HG03039 (cell line): ENCODE data around the gene TLR4.

ENCODE experiments used
- ATAC-seq: cut with Tn5 transposase; IDR thresholded peaks from one replicate; pipeline ENCODE4 v1.9.1; 2021; ENCODE audit warnings: mild to moderate bottlenecking, moderate library complexity; ENCODE audit not compliant: unreplicated experiment

The TLR4 gene

DNA sequence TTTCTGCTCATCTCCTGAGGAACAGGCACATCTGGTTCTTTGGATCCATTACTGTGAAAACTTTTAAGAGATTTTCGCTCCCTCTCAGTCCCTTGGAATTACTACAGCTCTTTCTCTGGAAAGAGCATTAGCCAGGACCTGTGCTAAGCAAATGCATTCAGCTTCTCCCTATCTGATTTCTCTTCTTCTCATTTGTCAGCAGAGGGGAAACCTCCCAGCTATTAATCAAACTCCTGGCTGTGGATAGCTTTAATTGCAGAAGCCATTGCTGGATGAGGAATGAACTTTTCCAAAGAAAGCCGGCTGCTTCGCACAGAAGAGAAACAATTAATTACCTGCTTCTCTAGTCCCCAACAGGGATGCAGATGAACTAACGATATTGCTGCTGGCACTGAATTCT, 37.9 kb downstream of the TLR4 start:
- ATAC-seq = no peak

- no peak for ATAC-seq
Observed at GRCh38 chr9:117744369-117744768, 40.2 kb downstream of the TLR4 start.

DNA sequence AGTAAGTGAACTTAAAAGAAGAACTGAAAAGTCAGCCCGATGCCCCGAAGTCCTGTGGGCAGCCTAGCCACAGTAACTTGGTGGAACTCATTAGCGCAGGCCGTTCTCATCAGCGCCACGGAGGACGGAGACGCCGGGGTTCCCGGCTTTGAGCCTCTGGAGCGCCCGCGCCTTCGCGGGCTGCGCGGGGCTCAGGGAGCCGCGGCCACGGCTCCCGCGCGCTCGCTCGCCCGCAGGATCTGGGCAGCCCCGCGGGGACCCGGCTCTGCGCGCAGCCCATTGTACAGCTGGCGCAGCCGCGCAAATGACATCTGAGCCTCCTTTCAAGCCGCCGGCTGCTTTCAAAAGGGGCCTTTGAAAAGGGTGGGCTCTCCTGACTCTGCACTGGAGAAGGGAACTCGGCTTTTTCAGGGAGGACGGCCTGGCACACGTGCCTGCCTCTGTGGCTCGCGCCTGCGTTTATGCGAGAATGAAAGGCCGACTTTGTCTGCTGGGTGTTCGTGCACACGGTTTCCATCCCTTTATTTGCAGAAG, 40.7 kb downstream of the TLR4 start:
- no peak for ATAC-seq

DNA sequence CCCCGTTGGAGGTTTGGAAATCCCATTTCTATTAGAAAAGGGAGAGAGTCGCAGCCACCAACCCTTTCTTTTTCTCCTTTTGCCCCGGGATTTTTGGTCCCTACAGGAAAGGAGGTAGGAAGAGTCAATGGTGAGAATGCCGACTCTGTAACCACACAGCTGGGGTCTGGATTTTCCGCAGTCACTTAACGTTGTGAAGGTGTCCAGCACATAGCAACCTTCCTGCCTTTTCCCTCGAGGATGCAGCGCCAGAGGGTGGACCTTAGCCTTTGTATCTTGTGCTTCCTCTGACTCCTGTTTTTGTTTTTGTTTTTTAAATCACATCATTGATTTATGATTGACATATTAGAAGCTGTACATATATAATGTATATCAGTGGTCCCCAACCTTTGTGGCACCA, 41.4 kb downstream of the TLR4 start:
- no peak for ATAC-seq

DNA sequence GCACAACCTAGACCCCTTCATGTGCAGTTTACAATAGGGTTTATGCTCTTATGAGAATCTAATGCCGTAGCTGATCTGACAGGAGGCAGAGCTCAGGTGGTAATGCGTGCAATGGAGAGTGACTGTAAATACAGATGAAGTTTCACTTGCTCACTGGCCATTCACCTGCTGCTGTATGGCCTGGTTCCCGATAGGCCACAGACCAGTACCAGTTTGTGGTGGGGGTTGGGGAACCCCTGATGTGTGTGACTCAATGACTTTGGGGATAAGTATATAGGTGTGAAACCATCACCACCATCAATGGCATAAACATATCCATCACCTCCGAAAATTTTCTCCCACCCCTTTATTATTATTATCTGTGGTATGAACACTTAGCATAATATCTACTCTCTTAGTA, 42.1 kb downstream of the TLR4 start:
- no peak for ATAC-seq

GRCh38 chr9:117747386-117747970, 43.3 kb downstream of the TLR4 start:
- ATAC-seq = no peak

DNA sequence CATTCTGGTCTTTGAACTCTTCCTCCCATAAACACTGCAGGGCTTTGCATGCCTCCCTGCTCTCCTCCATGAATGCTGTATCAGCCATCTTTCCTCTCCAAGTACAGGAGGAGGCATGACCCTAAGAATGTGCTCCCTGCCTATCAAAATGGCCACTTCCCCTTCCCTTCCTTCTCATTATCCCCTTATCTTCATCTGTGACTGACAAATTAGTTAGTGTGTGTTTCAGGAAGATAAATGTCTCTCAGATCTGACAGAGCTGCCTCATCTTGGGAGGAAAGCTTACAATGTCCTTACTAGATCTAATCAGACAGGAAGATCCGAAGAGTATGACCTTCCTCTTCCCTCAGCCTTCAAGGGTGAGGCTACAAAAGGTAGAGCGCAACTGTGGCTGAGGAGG, 46.2 kb downstream of the TLR4 start:
- no peak for ATAC-seq

DNA sequence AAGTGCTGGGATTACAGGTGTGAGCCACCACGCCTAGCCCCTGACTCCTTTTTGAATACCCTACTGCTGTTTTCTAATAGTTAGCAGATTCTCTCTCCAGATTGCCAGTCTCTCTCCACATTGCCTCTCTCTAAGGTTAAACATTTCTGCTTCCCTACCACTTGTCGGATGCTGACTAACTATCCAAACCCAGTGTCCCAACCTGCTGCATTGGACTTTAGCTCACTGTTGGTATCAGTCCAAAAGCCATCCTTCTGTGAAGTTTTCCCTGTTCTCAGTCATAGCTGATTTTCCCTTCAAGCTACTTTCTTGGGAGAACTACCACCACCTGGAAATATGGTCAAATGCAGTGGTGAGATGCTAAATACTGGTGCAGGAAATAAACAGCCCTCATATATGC, 48.7 kb downstream of the TLR4 start:
- ATAC-seq = no peak

DNA sequence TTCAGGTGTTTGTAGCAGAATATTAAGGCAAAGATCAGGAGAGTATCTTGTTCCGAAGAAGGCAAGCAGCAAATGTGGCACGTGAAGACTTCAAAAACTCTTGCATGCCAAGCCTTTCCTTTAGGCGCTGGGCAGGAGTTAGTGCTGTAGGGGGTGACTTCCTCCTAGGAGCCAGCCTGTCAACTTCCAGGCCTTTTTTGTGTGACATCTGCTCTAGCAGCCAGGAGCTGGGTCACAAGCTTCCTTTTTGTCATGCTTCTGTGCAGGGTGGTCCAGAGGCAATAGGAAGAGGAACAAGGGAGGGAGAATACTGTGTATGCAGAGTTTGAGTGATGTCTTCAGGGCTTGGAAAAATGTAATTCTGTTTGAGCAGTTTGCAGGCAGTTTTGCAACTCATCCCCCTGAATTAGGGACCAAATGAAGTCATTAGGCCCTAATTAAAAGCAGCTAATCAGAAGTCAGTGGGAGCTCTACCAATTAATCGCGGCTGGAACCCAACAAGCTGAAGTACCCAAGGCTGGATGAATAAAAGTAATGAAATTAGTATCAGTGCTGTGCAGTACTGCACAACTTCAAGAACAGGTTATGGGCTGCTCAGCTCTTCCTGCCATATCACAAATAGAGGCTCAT, 53.5 kb downstream of the TLR4 start:
- no peak for ATAC-seq

DNA sequence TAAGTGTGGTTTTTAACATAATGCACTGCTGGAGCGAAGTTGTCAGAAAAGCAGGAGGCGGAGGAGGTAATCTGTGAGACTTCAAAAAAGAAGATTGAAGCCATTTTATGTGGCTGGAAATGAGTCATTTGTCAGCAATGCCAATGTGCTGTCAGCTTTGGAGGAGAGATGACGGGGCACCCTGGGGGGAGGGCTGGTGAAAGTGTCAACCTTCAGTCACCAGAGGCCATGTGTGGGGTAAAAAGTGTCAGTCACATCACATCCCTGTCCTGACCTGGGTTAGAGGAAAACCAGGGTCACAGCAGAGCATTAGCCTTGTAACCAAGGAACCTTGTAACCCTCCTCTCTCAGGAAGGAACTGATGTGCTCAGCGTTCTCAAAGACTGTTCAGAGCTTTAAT, 59.1 kb downstream of the TLR4 start:
- ATAC-seq = no peak

DNA sequence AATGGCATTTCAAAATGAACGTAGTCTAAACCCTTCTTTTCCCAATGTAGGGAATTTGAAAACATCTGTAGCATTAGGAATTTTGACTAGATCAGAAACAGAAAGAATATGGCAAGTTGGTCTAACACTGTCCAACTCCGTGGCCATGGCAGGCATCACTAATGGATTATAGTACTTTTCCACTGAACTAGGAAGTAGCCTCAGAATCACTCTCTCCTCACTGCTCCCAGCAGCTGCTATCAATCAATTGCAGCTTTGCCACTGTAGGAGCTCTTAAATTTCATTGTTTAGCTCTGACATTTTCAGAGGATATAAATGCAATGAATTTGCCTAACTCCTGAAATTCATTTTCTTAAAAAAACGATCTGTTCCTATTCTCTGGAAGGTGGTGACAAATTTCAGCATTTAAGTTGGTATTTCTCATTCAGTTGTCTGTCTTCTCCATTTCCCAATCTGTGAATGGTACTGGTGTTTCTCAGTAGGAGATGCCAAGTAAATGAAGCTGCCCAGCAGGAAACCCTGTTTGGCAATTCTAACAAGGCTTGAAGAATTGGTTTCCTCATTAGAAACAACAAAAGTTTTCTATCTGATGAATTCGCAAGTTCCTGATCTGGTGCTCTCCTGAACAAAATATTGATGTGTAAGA, 64.7 kb downstream of the TLR4 start:
- ATAC-seq = no peak

- ATAC-seq = no peak
Observed at GRCh38 chr9:117771136-117771535, 66.9 kb downstream of the TLR4 start.

GRCh38 chr9:117772960-117773359, 68.8 kb downstream of the TLR4 start:
- no peak for ATAC-seq
